ENCODE data around the gene KLF15.

Gene KLF15

GRCh38 chr3:126358816-126359181 is 1.6 kb upstream of the KLF15 start:
- TF ChIP-seq TAF1 (IDR thresholded peaks at IDR 0.05; ENCODE audit: borderline replicate concordance, insufficient read depth, low read length) = no peak
- TF ChIP-seq FOXP2 (optimal IDR thresholded peaks at IDR 0.05; ENCODE audit: borderline replicate concordance, extremely low read depth, extremely low read length, insufficient read depth) = no peak
- TF ChIP-seq REST (IDR thresholded peaks at IDR 0.05; ENCODE audit: insufficient read depth in 1 of 2, low read depth in 2 of 2, low read length in 2 of 2) = no peak
- TF ChIP-seq SIN3A (IDR thresholded peaks at IDR 0.05; ENCODE audit: borderline replicate concordance, insufficient read depth, low read length) = no peak
- no peak for TF ChIP-seq POLR2AphosphoS5 (IDR thresholded peaks at IDR 0.05; ENCODE audit: low read depth, low read length)

- TF ChIP-seq REST (IDR thresholded peaks at IDR 0.05; ENCODE audit: insufficient read depth in 1 of 2, low read depth in 2 of 2, low read length in 2 of 2) (no peak), TAF1 (IDR thresholded peaks at IDR 0.05; ENCODE audit: borderline replicate concordance, insufficient read depth, low read length) (no peak), SIN3A (IDR thresholded peaks at IDR 0.05; ENCODE audit: borderline replicate concordance, insufficient read depth, low read length) (no peak; the same call in 1 of the 2 replicates), FOXP2 (optimal IDR thresholded peaks at IDR 0.05; ENCODE audit: borderline replicate concordance, extremely low read depth, extremely low read length, insufficient read depth) (no peak), POLR2AphosphoS5 (IDR thresholded peaks at IDR 0.05; ENCODE audit: low read depth, low read length) (no peak)
Observed at GRCh38 chr3:126358038-126358815, 1.0 kb upstream of the KLF15 start.

GRCh38 chr3:126356373-126357264 is 589 bp downstream of the KLF15 start:
- TF ChIP-seq TAF1 (IDR thresholded peaks at IDR 0.05; ENCODE audit: borderline replicate concordance, insufficient read depth, low read length) (no peak), SIN3A (IDR thresholded peaks at IDR 0.05; ENCODE audit: borderline replicate concordance, insufficient read depth, low read length) (no peak)

- TF ChIP-seq SIN3A (IDR thresholded peaks at IDR 0.05; ENCODE audit: borderline replicate concordance, insufficient read depth, low read length) (peak; percentile 46; the same call in 1 of the 2 replicates), REST (IDR thresholded peaks at IDR 0.05; ENCODE audit: insufficient read depth in 1 of 2, low read depth in 2 of 2, low read length in 2 of 2) (no peak), FOXP2 (optimal IDR thresholded peaks at IDR 0.05; ENCODE audit: borderline replicate concordance, extremely low read depth, extremely low read length, insufficient read depth) (peak; percentile 100), POLR2AphosphoS5 (IDR thresholded peaks at IDR 0.05; ENCODE audit: low read depth, low read length) (no peak), TAF1 (IDR thresholded peaks at IDR 0.05; ENCODE audit: borderline replicate concordance, insufficient read depth, low read length) (no peak)
Observed at GRCh38 chr3:126355777-126356372, 1.3 kb downstream of the KLF15 start.

GRCh38 chr3:126355251-126355650 is 2.0 kb downstream of the KLF15 start:
- TF ChIP-seq TAF1 (IDR thresholded peaks at IDR 0.05; ENCODE audit: borderline replicate concordance, insufficient read depth, low read length) (no peak), REST (IDR thresholded peaks at IDR 0.05; ENCODE audit: insufficient read depth in 1 of 2, low read depth in 2 of 2, low read length in 2 of 2) (no peak), POLR2AphosphoS5 (IDR thresholded peaks at IDR 0.05; ENCODE audit: low read depth, low read length) (no peak), FOXP2 (optimal IDR thresholded peaks at IDR 0.05; ENCODE audit: borderline replicate concordance, extremely low read depth, extremely low read length, insufficient read depth) (no peak), SIN3A (IDR thresholded peaks at IDR 0.05; ENCODE audit: borderline replicate concordance, insufficient read depth, low read length) (no peak)

Data from PFSK-1 (cell line).